ENCODE results near the gene CPNE5.

CPNE5 gene

DNA sequence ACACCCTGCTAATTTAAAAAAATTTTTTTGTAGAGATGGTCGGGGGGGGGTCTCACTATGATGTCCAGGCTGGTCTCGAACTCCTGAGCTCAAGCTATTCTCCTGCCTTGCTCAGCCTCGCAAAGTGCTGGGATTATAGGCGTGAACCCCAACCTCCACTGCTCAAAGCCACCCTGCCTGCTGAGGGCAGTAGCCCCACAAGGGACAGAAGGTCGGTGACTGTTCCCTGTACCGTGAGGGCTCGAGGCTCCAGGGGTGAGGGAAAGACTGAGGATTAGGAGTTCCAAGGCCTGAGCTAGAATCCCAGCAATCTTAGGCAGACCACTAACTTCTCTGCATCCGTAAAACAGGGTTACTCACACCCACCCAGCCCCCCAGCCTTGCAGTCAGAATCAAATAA is 51.1 kb downstream of the CPNE5 start:
- H3K4me3 ChIP-seq (ENCODE audit: low read depth, low read length) = no peak overlapping the region
- H3K27ac ChIP-seq (ENCODE audit: low read depth, low read length) = no peak overlapping the region
- H3K9ac ChIP-seq (ENCODE audit: low read length) = no peak overlapping the region
- no peaks in the 10 kb centered on the region for H3K27me3 ChIP-seq (ENCODE audit: control insufficient read depth, insufficient read depth, low read length)
- no peaks in the 10 kb centered on the region for H3K36me3 ChIP-seq (ENCODE audit: control insufficient read depth, insufficient read depth, low read length)
- H3K9me3 ChIP-seq (ENCODE audit: control insufficient read depth, insufficient read depth, low read depth, low read length) = no peaks in the 10 kb centered on the region
- H3K4me1 ChIP-seq (ENCODE audit: control insufficient read depth, insufficient read depth, low read length) = peaks cover 17% of the 10 kb centered on the region

DNA sequence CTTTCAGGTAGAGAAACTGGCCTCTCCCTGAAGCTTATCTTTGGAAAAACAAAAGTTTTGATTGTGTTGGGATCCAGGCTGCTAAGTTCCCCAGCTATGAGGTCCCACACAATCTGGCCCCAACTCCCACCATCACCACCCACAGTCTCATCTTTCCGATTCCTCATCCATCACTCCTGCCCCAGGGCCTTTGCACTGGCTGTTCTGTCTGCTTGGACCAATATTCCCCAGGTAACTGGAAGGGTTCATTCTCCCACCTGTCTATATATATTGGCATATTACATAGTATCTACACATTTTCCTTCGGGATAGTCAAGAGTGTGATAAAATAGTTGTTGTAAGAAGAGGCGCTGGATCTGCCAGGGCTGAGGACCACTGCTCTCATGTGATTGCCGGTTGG is 52.0 kb downstream of the CPNE5 start:
- Histone ChIP-seq H3K4me1 (ENCODE audit: control insufficient read depth, insufficient read depth, low read length) (peaks cover 15% of the 10 kb centered on the region), H3K36me3 (ENCODE audit: control insufficient read depth, insufficient read depth, low read length) (no peaks in the 10 kb centered on the region), H3K9me3 (ENCODE audit: control insufficient read depth, insufficient read depth, low read depth, low read length) (no peaks in the 10 kb centered on the region), H3K27me3 (ENCODE audit: control insufficient read depth, insufficient read depth, low read length) (no peaks in the 10 kb centered on the region), H3K4me3 (ENCODE audit: low read depth, low read length) (no peak overlapping the region), H3K9ac (ENCODE audit: low read length) (no peak overlapping the region), H3K27ac (ENCODE audit: low read depth, low read length) (no peak overlapping the region)

DNA sequence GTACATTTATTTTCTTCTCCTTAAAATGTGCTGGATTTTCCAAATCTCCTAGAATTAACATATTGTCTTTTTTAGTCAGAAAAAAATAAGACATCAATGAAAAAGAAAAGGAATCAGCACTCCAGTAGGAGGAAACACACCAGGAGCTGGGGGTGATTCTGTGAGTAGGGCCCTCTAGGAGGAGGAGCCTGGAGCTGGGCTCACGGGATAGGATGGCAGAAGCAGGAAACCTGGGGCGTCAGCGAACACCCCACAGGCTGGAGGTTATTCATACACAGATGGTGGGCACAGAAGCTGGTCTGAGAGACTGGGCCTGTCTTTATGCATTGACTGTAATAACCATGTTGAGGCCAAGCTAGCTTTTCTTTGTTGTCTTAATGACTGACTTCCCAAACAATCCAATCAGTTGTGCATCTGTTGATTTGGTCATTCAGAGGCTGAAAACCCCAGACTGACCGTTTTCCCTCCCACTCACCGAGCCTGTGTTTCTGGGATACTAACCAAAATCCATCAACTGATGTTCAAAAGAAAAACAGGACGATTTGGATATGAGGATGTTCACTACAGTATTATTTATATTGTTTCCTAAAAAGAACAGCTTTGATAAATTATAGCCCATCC is 53.1 kb downstream of the CPNE5 start:
- no peak overlapping the region for H3K27ac ChIP-seq (ENCODE audit: low read depth, low read length)
- no peaks in the 10 kb centered on the region for H3K9me3 ChIP-seq (ENCODE audit: control insufficient read depth, insufficient read depth, low read depth, low read length)
- no peak overlapping the region for H3K9ac ChIP-seq (ENCODE audit: low read length)
- H3K4me1 ChIP-seq (ENCODE audit: control insufficient read depth, insufficient read depth, low read length) = peaks cover 15% of the 10 kb centered on the region
- H3K36me3 ChIP-seq (ENCODE audit: control insufficient read depth, insufficient read depth, low read length) = no peaks in the 10 kb centered on the region
- H3K4me3 ChIP-seq (ENCODE audit: low read depth, low read length) = no peak overlapping the region
- H3K27me3 ChIP-seq (ENCODE audit: control insufficient read depth, insufficient read depth, low read length) = no peaks in the 10 kb centered on the region

DNA sequence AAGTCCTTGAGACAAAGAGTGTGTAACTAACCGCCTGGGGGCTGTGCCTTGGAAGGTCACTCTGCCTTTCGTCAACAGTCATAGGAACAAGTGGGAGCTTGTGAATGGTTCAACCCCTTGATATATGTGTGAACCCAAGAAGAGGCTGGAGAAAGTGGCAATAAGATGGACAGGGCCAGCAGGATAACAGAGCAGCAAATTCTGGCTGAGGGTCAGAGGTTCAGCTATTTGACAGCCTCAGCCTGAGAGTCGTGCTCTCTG is 54.9 kb downstream of the CPNE5 start:
- peaks cover 17% of the 10 kb centered on the region for H3K4me1 ChIP-seq (ENCODE audit: control insufficient read depth, insufficient read depth, low read length)
- H3K27ac ChIP-seq (ENCODE audit: low read depth, low read length) = no peak overlapping the region
- no peaks in the 10 kb centered on the region for H3K27me3 ChIP-seq (ENCODE audit: control insufficient read depth, insufficient read depth, low read length)
- no peak overlapping the region for H3K4me3 ChIP-seq (ENCODE audit: low read depth, low read length)
- H3K9ac ChIP-seq (ENCODE audit: low read length) = no peak overlapping the region
- no peaks in the 10 kb centered on the region for H3K36me3 ChIP-seq (ENCODE audit: control insufficient read depth, insufficient read depth, low read length)
- H3K9me3 ChIP-seq (ENCODE audit: control insufficient read depth, insufficient read depth, low read depth, low read length) = no peaks in the 10 kb centered on the region

DNA sequence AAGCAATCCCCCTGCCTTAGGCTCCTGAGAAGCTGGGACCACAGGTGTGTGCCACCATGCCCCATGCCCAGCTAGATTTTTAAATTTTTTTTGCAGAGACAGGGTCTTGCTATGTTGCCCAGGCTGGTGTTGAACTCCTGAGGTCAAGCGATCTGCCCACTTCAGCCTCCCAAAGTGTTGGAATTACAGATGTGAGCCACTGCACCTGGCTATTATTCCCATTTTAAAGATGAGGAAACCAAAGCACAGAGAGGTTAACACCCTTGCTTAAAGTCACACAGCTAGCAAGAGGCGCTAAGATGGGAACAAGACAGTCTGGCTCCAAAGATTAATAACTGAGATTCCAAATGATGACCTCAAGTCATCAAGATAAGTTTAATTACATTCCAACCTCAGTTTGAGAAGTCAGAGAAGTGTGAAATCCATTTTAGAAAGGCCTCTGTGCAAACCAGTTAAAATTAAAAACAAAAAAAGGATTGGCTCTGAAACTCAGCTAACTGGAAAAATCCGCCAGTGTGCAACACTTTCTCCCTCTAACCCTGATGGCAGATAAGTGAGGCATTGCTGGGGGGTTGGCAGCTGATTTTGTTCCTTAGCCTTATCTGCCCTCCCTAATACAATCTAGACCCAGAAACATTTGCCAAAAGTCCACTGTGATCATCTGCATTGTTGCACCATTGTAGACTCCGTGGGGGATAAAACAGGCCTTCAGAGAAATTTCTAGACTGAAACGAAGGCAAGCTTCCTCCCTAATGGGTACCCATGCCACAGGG is 55.5 kb downstream of the CPNE5 start:
- Histone ChIP-seq H3K4me3 (ENCODE audit: low read depth, low read length) (no peak overlapping the region), H3K27me3 (ENCODE audit: control insufficient read depth, insufficient read depth, low read length) (no peaks in the 10 kb centered on the region), H3K27ac (ENCODE audit: low read depth, low read length) (no peak overlapping the region), H3K4me1 (ENCODE audit: control insufficient read depth, insufficient read depth, low read length) (peaks cover 12% of the 10 kb centered on the region; the same call in 1 of the 2 replicates), H3K36me3 (ENCODE audit: control insufficient read depth, insufficient read depth, low read length) (no peaks in the 10 kb centered on the region), H3K9me3 (ENCODE audit: control insufficient read depth, insufficient read depth, low read depth, low read length) (no peaks in the 10 kb centered on the region), H3K9ac (ENCODE audit: low read length) (no peak overlapping the region)

DNA sequence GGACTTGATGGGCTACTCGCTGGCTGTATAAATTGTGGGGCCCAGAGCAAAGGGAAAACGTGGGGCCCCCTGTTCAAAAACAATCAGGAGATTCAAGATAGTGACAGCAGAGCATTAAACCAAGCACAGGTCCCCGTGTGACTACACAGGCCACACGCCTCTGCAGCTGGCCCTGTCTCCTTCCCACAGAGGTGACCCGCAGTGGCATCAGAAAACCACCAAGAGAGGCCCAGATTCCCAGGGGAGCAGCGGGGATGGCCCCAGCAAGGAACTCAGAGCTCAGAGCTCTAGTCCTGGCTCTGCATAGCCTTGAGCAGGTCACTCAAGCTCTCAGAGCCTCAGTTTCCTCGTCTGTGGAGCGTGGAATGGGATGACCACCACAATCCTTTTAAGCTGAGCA is 57.6 kb downstream of the CPNE5 start:
- Histone ChIP-seq H3K27me3 (ENCODE audit: control insufficient read depth, insufficient read depth, low read length) (peaks cover 5% of the 10 kb centered on the region), H3K4me1 (ENCODE audit: control insufficient read depth, insufficient read depth, low read length) (peaks cover 21% of the 10 kb centered on the region), H3K4me3 (ENCODE audit: low read depth, low read length) (no peak overlapping the region), H3K9ac (ENCODE audit: low read length) (no peak overlapping the region), H3K9me3 (ENCODE audit: control insufficient read depth, insufficient read depth, low read depth, low read length) (no peaks in the 10 kb centered on the region), H3K36me3 (ENCODE audit: control insufficient read depth, insufficient read depth, low read length) (no peaks in the 10 kb centered on the region), H3K27ac (ENCODE audit: low read depth, low read length) (no peak overlapping the region)

DNA sequence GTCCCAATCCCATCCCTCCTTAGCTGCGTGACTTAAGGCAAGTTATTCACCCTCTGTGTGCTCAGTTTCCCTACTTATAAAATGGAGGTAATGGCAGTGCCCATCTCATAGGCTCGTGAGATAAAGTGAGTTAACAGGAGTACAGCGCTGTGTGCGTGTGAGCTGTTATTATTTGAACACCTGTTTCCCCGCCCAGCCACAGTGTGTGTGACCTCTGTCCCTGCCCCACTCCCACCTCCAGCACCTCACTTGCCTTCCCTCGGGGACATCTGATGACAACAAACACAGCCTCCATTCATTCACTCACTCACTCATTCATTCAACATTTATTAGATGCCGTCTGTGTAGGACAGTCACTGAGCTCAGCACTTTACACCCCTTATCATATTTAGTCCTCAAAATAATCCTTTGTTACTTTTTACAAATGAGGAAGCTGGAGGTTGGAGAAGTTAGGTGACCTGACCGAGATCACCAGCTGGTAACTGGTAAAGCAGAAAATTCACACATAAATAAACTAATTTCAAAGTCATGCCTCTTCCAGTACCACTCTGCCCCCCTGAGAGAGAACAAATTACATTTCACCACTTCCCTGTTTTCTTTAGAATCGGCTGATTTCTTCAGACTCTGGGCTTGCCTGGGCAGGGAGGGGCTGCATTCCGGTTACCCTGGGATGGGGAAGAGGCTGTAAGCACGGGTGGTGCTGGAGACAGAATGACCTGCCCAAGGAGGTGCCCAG is 58.6 kb downstream of the CPNE5 start:
- H3K27me3 ChIP-seq (ENCODE audit: control insufficient read depth, insufficient read depth, low read length) = peaks cover 14% of the 10 kb centered on the region
- peaks cover 24% of the 10 kb centered on the region for H3K4me1 ChIP-seq (ENCODE audit: control insufficient read depth, insufficient read depth, low read length)
- H3K27ac ChIP-seq (ENCODE audit: low read depth, low read length) = no peak overlapping the region
- no peak overlapping the region for H3K4me3 ChIP-seq (ENCODE audit: low read depth, low read length)
- H3K36me3 ChIP-seq (ENCODE audit: control insufficient read depth, insufficient read depth, low read length) = no peaks in the 10 kb centered on the region
- no peak overlapping the region for H3K9ac ChIP-seq (ENCODE audit: low read length)
- no peaks in the 10 kb centered on the region for H3K9me3 ChIP-seq (ENCODE audit: control insufficient read depth, insufficient read depth, low read depth, low read length)

DNA sequence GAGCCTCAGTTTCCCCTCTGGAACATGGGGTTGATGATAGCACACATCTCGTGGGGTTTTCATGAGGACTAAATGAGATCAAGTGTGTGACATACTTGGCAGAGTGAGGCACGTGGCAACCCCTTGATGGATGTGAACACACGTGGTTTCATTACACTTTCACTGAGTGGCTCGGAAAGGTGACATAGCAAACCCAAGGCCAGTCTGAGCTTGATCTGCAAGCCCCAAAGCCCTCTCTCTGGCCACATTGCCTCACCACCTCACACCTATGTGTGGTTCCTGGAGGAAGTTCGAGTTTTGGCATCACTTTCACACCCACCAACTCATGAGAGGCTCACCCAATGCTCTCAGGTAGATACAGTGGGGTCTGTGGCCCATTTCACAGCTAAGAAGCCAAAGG is 60.0 kb downstream of the CPNE5 start:
- Histone ChIP-seq H3K4me1 (ENCODE audit: control insufficient read depth, insufficient read depth, low read length) (peaks cover 24% of the 10 kb centered on the region), H3K9ac (ENCODE audit: low read length) (no peak overlapping the region), H3K36me3 (ENCODE audit: control insufficient read depth, insufficient read depth, low read length) (no peaks in the 10 kb centered on the region), H3K4me3 (ENCODE audit: low read depth, low read length) (no peak overlapping the region), H3K27me3 (ENCODE audit: control insufficient read depth, insufficient read depth, low read length) (peaks cover 14% of the 10 kb centered on the region), H3K27ac (ENCODE audit: low read depth, low read length) (no peak overlapping the region), H3K9me3 (ENCODE audit: control insufficient read depth, insufficient read depth, low read depth, low read length) (no peaks in the 10 kb centered on the region)

DNA sequence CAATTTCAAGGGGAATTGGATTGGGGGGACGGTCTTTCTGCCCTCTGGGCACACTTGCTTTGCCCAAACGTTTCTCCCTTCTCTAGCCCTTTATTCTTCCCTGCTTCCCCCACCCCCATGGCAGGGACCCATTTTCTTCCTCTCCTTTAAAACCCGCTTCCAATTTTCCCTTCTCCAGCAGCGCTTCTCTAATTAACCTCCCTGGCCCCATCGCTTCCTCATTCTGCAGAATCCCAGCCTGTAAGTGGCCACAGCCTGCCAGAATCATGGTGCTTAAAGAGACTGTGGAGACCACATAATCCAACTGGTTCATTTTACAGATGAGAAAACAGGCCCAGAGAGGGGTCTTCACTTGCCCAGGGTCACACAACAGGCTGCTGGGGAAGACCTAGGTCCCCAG is 61.4 kb downstream of the CPNE5 start:
- H3K9me3 ChIP-seq (ENCODE audit: control insufficient read depth, insufficient read depth, low read depth, low read length) = no peaks in the 10 kb centered on the region

DNA sequence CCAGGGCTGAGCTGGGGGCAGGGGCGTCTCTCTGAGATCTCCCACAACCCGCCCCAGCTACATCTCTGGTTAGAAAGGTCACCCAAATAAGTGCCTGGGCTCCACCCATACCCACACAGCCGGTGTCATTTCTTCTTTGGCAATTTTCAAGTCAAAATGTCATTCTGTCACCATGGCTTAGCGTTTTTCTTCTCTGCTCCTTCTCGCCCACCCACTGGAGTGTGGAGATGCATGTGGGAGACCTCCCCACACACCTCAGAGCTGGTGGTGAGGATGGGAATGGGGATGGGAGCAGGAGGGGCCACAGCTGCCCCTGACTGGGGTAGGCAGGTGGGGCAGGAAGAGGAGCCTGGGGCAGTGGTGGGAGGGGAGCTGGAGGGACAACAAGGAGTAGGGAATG is 63.1 kb downstream of the CPNE5 start:
- Histone ChIP-seq H3K27ac (ENCODE audit: low read depth, low read length) (no peak overlapping the region), H3K36me3 (ENCODE audit: control insufficient read depth, insufficient read depth, low read length) (no peaks in the 10 kb centered on the region), H3K9me3 (ENCODE audit: control insufficient read depth, insufficient read depth, low read depth, low read length) (no peaks in the 10 kb centered on the region), H3K4me3 (ENCODE audit: low read depth, low read length) (no peak overlapping the region), H3K4me1 (ENCODE audit: control insufficient read depth, insufficient read depth, low read length) (peaks cover 33% of the 10 kb centered on the region), H3K9ac (ENCODE audit: low read length) (no peak overlapping the region), H3K27me3 (ENCODE audit: control insufficient read depth, insufficient read depth, low read length) (peaks cover 14% of the 10 kb centered on the region)

More for the DNA sequence above, 61.4 kb downstream of the CPNE5 start:
- H3K4me1 ChIP-seq (ENCODE audit: control insufficient read depth, insufficient read depth, low read length) = peaks cover 24% of the 10 kb centered on the region
- no peak overlapping the region for H3K9ac ChIP-seq (ENCODE audit: low read length)
- no peaks in the 10 kb centered on the region for H3K36me3 ChIP-seq (ENCODE audit: control insufficient read depth, insufficient read depth, low read length)
- H3K27ac ChIP-seq (ENCODE audit: low read depth, low read length) = no peak overlapping the region
- peaks cover 14% of the 10 kb centered on the region for H3K27me3 ChIP-seq (ENCODE audit: control insufficient read depth, insufficient read depth, low read length)
- peak overlapping the region; percentile 52 for H3K4me3 ChIP-seq (ENCODE audit: low read depth, low read length)

DNA sequence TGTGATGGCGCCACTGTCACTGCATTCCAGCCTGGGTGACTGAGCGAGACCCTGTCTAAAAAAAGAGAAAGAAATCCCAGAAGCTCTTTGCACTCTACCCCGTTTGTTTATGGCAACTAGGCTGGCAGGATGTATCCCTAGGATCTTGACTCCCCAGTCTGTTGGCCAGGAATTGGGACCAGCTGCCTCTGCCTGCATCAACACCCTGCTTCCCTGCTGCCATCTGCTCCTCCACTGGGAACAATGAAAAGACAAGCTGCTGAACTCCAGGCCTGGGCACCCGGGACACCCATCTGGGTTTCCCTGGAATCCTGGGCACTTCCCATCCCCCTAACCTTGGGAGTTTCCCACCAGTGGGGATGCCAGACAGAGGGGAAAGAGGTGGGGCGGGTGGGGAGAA is 64.9 kb downstream of the CPNE5 start:
- H3K9ac ChIP-seq (ENCODE audit: low read length) = no peak overlapping the region
- H3K27me3 ChIP-seq (ENCODE audit: control insufficient read depth, insufficient read depth, low read length) = peaks cover 14% of the 10 kb centered on the region
- no peak overlapping the region for H3K27ac ChIP-seq (ENCODE audit: low read depth, low read length)
- H3K4me1 ChIP-seq (ENCODE audit: control insufficient read depth, insufficient read depth, low read length) = peaks cover 35% of the 10 kb centered on the region
- H3K36me3 ChIP-seq (ENCODE audit: control insufficient read depth, insufficient read depth, low read length) = no peaks in the 10 kb centered on the region
- no peak overlapping the region for H3K4me3 ChIP-seq (ENCODE audit: low read depth, low read length)
- H3K9me3 ChIP-seq (ENCODE audit: control insufficient read depth, insufficient read depth, low read depth, low read length) = no peaks in the 10 kb centered on the region
